ENCODE measurements around the gene MYLK2.
"Not testable (repeated sequence)": the region's sequence is repeated elsewhere in the genome, so short reads cannot be mapped to it uniquely, and the experiment has no call there.

The MYLK2 gene

DNA sequence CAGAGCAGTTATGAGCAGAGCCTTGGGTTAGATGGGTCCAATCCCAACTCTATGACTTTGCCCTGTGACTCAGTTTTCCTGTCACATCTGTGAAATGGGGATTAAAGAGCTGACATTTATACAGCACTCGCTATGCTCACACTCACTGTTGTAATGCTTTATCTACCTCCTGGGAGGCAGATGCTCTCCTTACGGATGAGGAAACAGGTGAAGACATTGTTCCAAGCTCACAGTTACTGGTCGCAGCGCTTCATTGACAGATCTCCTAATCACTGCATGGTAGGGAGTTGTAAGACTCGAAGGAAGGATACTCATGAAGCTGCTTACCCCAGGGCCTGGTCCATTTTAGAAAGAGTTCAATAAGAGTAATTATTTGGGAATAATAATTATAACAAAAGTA, 2.9 kb upstream of the MYLK2 start:
- no peak for DNase-seq

- no peak for DNase-seq
These were observed 1.7 kb upstream of the MYLK2 start for GRCh38 chr20:31817461-31817860.

- DNase-seq = no peak
These were observed 714 bp upstream of the MYLK2 start for GRCh38 chr20:31818376-31818908.

GRCh38 chr20:31820228-31820627, 1.1 kb downstream of the MYLK2 start:
- DNase-seq = no peak

GRCh38 chr20:31821427-31821826, 2.3 kb downstream of the MYLK2 start:
- no peak for DNase-seq

GRCh38 chr20:31822421-31823330, 3.5 kb downstream of the MYLK2 start:
- peak; percentile 70 to 76 for DNase-seq

- DNase-seq = no peak
These were observed 4.4 kb downstream of the MYLK2 start for GRCh38 chr20:31823360-31824124.

DNA sequence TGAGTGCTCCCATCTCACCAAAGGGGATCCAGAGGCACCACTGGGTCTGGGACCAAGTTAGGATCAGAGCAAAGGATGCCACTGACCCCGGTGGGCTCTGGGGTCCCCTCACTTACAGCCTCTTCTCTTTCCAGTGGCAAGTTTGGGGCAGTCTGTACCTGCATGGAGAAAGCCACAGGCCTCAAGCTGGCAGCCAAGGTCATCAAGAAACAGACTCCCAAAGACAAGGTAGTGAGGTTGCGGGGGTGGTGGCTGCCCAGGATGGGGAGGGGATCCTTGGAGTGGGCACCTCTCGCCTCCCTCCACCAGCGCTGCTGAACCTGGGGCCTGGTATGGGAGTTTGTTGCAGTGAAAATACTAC, 4.9 kb downstream of the MYLK2 start:
- DNase-seq = no peak

GRCh38 chr20:31824554-31825313, 5.6 kb downstream of the MYLK2 start:
- DNase-seq = no peak

DNA sequence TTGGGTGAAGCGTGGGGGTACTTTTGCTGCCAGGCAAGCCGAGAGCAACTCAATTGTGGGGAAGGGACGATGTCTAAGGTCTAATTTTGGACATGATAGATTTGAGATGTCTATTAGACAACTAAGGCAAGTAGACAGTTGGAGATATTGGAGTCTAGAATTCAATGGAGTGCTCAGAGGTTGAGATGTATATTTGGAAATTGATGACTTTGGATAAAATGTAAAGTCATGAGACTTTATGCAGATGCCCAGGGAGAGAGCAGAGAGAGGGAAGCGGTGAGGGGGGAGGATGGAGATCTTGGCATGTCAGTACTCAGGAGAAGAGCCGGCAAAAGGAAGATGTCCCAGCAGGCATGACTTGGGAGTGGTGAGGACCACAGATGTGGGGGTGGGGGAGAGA, 6.9 kb downstream of the MYLK2 start:
- no peak for DNase-seq

GRCh38 chr20:31827059-31827458, 7.9 kb downstream of the MYLK2 start:
- DNase-seq = no peak

GRCh38 chr20:31828016-31828415, 8.9 kb downstream of the MYLK2 start:
- not testable (repeated sequence) for DNase-seq

DNA sequence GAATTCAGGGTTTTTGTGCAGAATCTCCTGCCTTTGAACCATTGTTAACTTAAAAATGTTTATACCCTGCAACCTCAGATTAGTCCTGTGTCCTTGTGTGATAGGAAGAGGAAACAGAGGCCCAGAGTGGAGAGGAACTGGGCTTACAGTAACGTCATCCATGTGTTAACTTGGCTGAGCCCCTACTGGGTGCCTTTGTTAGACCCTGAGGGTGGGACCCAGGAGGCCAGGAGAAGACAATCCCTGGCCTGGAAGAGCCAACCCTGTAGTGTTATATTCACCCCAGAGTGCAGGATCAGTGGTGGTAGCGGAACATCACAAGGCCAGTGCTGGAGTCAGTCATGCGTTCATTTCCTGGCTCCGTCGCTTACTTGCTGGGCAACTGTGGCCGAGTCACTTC, 10.6 kb downstream of the MYLK2 start:
- DNase-seq = no peak

DNA sequence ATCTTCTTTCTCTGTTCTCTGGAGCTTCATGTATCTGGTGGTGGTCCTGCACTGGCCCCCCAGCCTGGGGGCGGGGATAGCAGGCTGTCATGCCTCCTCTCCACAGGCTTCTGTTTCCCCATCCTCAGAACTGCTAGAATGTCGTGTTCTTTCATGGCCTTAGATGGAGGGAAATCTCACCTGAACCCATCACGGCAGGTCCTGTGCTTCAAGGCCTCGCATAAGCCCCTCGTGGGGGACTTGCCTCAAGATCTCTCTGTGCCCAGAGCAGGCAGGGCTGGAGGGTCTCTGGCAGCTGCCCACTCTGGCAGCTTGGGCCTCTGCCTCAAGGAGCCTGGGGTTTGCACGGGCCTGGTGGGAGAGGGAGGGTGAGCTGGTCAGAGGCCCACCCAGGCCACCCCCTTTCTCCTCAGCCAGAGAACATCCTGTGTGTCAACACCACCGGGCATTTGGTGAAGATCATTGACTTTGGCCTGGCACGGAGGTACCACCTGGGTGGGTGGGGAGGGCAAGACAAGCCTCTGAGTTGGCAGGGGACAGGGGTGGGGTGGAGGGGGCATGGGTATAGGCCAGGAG, 11.3 kb downstream of the MYLK2 start:
- no peak for DNase-seq

- DNase-seq = no peak
These were observed 12.1 kb downstream of the MYLK2 start for GRCh38 chr20:31831211-31831610.

DNA sequence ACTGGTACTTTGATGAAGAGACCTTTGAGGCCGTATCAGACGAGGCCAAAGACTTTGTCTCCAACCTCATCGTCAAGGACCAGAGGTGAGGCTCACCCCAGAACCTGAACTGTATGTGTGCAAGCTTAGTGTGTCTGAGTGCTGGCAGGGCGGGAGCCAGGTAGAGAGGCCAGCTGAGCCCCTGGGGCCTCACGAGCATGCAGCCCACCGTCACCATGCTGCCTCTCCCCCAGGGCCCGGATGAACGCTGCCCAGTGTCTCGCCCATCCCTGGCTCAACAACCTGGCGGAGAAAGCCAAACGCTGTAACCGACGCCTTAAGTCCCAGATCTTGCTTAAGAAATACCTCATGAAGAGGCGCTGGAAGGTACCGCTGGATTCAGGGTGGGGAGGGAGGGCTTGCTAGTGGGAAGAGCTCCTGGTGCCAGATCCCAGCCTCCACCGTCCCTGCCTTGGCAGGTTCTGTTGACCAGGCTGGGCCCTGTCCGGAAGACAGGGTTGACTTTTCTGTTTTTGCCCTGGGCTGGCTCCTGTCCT, 12.7 kb downstream of the MYLK2 start:
- no peak for DNase-seq

- DNase-seq = peak; percentile 22 to 53
These were observed 14.2 kb downstream of the MYLK2 start for GRCh38 chr20:31833130-31833930.

- no peak for DNase-seq
These were observed 14.9 kb downstream of the MYLK2 start for GRCh38 chr20:31833931-31834521.

DNA sequence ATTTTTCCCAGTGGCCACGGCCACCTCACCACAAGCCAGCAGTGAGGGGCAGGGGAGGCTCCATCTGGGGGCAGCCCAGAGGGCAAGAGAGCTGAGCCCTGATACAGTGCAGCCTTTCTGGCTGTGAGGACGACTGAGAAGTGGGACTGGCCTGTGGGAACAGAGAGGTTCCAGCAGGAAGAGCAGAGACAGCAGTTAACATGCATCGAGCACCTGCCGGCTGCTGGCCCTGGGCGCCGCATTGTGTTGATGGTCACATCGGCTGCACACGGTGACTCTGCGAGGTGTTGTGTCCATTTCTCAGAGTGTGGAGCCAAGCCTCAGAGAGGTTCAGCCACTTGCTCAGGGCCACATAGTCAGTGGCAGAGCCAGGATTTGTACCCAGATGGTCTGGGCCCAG, 16.4 kb downstream of the MYLK2 start:
- DNase-seq = no peak

DNA sequence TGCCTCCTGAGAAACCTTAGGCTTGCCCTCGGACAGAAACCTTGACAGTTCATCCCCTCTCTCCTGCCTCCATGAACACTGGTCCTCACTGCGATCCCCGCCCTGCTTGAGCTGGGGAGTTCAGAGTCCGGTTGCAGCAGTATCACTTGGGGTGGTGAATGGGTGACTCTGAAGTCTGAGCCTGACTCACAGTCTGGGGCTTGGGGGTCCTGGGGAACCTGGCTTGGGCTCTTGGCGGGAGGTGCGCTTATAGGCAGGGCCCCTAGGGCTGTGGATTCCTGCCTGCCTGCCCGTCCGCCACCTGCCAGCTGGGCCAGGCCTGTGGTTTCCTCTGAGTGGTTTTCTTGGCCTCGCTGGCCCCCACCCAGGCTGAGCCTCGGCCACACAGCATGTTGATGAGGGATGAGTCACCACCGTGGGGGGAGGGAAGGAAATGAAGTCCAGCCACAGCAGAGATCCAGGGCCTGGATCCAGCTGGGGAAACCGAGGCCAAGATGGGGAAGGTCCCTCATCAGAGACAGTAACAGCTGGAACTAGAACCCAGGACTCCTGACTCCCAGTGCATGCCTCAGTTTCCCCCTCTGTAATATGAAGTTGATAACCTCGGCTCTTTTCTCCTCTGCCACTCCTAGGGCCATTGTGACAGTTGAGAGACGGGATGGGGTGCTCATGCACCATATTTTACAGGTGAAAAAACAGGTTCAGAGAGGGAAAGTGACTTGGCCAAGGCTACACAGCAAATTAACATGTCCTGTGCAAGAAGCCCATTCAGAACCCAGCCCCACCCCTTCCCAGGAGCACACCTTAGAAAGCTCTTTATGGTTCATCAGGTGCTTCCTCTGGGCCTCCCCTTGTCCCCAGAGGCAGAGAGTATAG, 17.1 kb downstream of the MYLK2 start:
- no peak for DNase-seq
